A673 (cell line): ENCODE data around the gene SPARCL1. TPM values are rescaled to one million over a fixed set of nuclear protein-coding genes. Genes with fewer than 3 reads are reported as not detected.

Source experiments
- BruUV-seq: library from RNA; stranded (reverse); fragments of 400-500 nt; replicated peaks from 2 replicates; lab custom pipeline; 2021; lab: Mats Ljungman, UMichigan
- CTCF ChIA-PET: fragments of 300-600 bp; sonication (Branson Sonifier 250); formaldehyde crosslinking; loops from one replicate; lab custom pipeline; 2022; ENCODE audit warnings: antibody characterized with exemption; lab: Charles Lee
- POLR2A ChIA-PET: fragments of 300-600 bp; sonication (Branson Sonifier 250); formaldehyde crosslinking; loops from one replicate; lab custom pipeline; 2022; ENCODE audit warnings: antibody characterized with exemption; ENCODE audit not compliant: low non-redundant PET; lab: Charles Lee
- DNase-seq: peaks from one replicate; pipeline ENCODE4 v3.0.0-alpha.2; 2015; ENCODE audit warnings: low spot score
- H3K27ac ChIP-seq: fragments of 200-600 bp; sonication (generic); 2 replicates; pipeline ENCODE4 v1.5.1; 2016; ENCODE audit warnings: mixed run types, low read depth, mild to moderate bottlenecking, mixed read lengths, antibody characterized with exemption, low read length; ENCODE audit not compliant: poor library complexity, severe bottlenecking
- H3K27me3 ChIP-seq: fragments of 200-600 bp; sonication (generic); replicated peaks from 2 replicates; pipeline ENCODE4 v1.6.1; 2017; ENCODE audit warnings: mixed run types, low read depth, mild to moderate bottlenecking, mixed read lengths, antibody characterized with exemption, low read length; ENCODE audit not compliant: insufficient read depth, poor library complexity
- H3K36me3 ChIP-seq: fragments of 200-600 bp; sonication (generic); 2 replicates; pipeline ENCODE4 v1.6.1; 2016; ENCODE audit warnings: mixed run types, mild to moderate bottlenecking, mixed read lengths, antibody characterized with exemption, low read length; ENCODE audit not compliant: insufficient read depth, poor library complexity, severe bottlenecking
- H3K4me1 ChIP-seq: fragments of 200-600 bp; sonication (generic); 2 replicates; pipeline ENCODE4 v1.6.1; 2017; ENCODE audit warnings: mixed run types, mild to moderate bottlenecking, mixed read lengths, antibody characterized with exemption, low read length; ENCODE audit not compliant: insufficient read depth, poor library complexity, severe bottlenecking
- H3K4me3 ChIP-seq: fragments of 200-600 bp; sonication (generic); 2 replicates; pipeline ENCODE4 v1.5.1; 2016; ENCODE audit warnings: low read depth, mixed run types, mild to moderate bottlenecking, mixed read lengths, low read length; ENCODE audit not compliant: poor library complexity, severe bottlenecking
- H3K9me3 ChIP-seq: fragments of 200-600 bp; sonication (generic); 2 replicates; pipeline ENCODE4 v1.6.1; 2016; ENCODE audit warnings: mixed run types, low read depth, mild to moderate bottlenecking, mixed read lengths, antibody characterized with exemption, low read length; ENCODE audit not compliant: poor library complexity, severe bottlenecking
- EZH2 ChIP-seq: fragments of 200-600 bp; sonication (generic); IDR thresholded peaks from 2 replicates; pipeline ENCODE4 v1.6.1; 2017; ENCODE audit warnings: borderline replicate concordance, low read depth, mild to moderate bottlenecking, mixed read lengths, antibody characterized with exemption, low read length; ENCODE audit not compliant: poor library complexity, severe bottlenecking
- intact Hi-C: fragments of 100-400 bp; cut with micrococcal nuclease; formaldehyde crosslinking; loops from one replicate; pipeline ENCODE4 v1.10.0; 2022; ENCODE audit not compliant: unreplicated experiment
- total RNA-seq: library from RNA; stranded (reverse); gene quantifications from 2 replicates; pipeline ENCODE4 v1.2.3, GENCODE V29; 2021
- TF ChIP-seq, protein P1 (sequence below): fragments of 300-800, 200-600 bp; sonication (generic); conservative IDR thresholded peaks from 2 replicates; pipeline ENCODE4 v1.5.1; 2017; ENCODE audit warnings: low read depth, mild to moderate bottlenecking, antibody characterized with exemption, low read length, moderate library complexity, mixed read lengths

The SPARCL1 gene
- total RNA-seq, 1 experiment from 2014 or later, result 1.1 TPM

DNA sequence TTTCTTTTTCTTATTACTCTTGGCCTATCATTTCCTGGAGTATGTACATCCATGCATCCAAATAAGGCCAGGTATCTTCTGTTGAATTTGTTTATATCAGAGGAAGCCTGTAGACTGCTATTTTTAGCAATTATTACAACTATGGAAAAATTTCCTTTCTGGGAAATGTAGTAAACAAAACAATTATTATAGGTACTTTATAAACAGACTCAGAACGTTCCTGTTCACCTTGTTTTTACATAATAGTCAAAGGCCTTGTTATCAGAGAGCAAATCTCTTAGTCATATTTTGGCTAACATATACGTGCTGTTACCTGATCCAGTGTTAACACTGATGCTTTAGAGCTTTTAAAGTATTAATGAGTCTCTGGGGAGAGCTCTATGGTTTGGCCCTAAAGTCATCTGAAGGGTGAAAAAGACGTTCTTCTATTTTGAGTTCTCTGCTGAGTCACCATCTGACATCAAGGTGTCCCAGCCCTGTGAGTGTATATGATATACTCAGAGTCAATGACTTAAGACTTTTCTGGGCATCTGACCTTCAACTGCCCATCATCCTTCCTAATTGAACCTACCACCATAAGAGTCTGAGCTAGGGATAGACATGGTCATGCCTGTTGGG is 7.3 kb downstream of the SPARCL1 start:
- Histone ChIP-seq H3K4me1 (peaks cover 39% of the 10 kb centered on the region), H3K36me3 (no peaks in the 10 kb centered on the region), H3K9me3 (peaks cover 7% of the 10 kb centered on the region), H3K4me3 (no peak overlapping the region), H3K27me3 (no peaks in the 10 kb centered on the region), H3K27ac (peak overlapping the region; percentile 50)
- ChIA-PET POLR2A (no interaction called here), CTCF (no interaction called here)
- DNase-seq, result no peak
- intact Hi-C loops, result no loop called here
- BruUV-seq, result no TSS peak
- TF ChIP-seq, protein P1, sequence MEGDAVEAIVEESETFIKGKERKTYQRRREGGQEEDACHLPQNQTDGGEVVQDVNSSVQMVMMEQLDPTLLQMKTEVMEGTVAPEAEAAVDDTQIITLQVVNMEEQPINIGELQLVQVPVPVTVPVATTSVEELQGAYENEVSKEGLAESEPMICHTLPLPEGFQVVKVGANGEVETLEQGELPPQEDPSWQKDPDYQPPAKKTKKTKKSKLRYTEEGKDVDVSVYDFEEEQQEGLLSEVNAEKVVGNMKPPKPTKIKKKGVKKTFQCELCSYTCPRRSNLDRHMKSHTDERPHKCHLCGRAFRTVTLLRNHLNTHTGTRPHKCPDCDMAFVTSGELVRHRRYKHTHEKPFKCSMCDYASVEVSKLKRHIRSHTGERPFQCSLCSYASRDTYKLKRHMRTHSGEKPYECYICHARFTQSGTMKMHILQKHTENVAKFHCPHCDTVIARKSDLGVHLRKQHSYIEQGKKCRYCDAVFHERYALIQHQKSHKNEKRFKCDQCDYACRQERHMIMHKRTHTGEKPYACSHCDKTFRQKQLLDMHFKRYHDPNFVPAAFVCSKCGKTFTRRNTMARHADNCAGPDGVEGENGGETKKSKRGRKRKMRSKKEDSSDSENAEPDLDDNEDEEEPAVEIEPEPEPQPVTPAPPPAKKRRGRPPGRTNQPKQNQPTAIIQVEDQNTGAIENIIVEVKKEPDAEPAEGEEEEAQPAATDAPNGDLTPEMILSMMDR, result no peak
- no peak for TF ChIP-seq EZH2

GRCh38 chr4:87521319-87521718 is 7.9 kb downstream of the SPARCL1 start:
- DNase-seq, result no peak
- no peaks in the 10 kb centered on the region for H3K27me3 ChIP-seq
- H3K4me1 ChIP-seq, result peaks cover 36% of the 10 kb centered on the region
- TF ChIP-seq, protein P1, result no peak
- TF ChIP-seq EZH2, result no peak
- no peak overlapping the region for H3K4me3 ChIP-seq
- BruUV-seq, result no TSS peak
- intact Hi-C loops, result no loop called here
- ChIA-PET POLR2A (no interaction called here), CTCF (no interaction called here)
- peaks cover 7% of the 10 kb centered on the region for H3K9me3 ChIP-seq
- peak overlapping the region; percentile 50 for H3K27ac ChIP-seq
- H3K36me3 ChIP-seq, result no peaks in the 10 kb centered on the region

- no peaks in the 10 kb centered on the region for H3K36me3 ChIP-seq
- CTCF ChIA-PET, result no interaction called here
- intact Hi-C loops, result no loop called here
- no peaks in the 10 kb centered on the region for H3K27me3 ChIP-seq
- H3K4me3 ChIP-seq, result no peak overlapping the region
- TF ChIP-seq EZH2, result no peak
- TF ChIP-seq, protein P1, result no peak
- POLR2A ChIA-PET, result no interaction called here
- no peak for DNase-seq
- BruUV-seq, result no TSS peak
- peaks cover 29% of the 10 kb centered on the region for H3K4me1 ChIP-seq
- H3K27ac ChIP-seq, result no peak overlapping the region
- H3K9me3 ChIP-seq, result no peaks in the 10 kb centered on the region
These were observed 11.6 kb downstream of the SPARCL1 start for GRCh38 chr4:87517621-87518020.
